CD4-positive, alpha-beta memory T cell (primary cell): ENCODE data around the gene HPSE2. TPM values are rescaled to one million over a fixed set of nuclear protein-coding genes. Genes with fewer than 3 reads are reported as not detected.
A peak's percentile ranks its signal among the peaks of the same experiment; 100 is the strongest.

ENCODE experiments used
- CTCF ChIA-PET: fragments of 350-600 bp; sonication (Branson Sonifier 250); formaldehyde crosslinking; loops from one replicate; lab custom pipeline; 2021; ENCODE audit warnings: inconsistent platforms; ENCODE audit not compliant: partially characterized antibody; lab: Charles Lee
- POLR2A ChIA-PET: fragments of 350-600 bp; sonication (Branson Sonifier 250); formaldehyde crosslinking; loops from one replicate; lab custom pipeline; 2021; ENCODE audit not compliant: partially characterized antibody; lab: Charles Lee
- DNase-seq, 5 donors: peaks; one replicate each; pipeline versions ENCODE4 v3.0.0 to v3.0.0-alpha.2; 2020 to 2022; ENCODE audit warnings: mixed read lengths in 1 of 5
- H3K27ac ChIP-seq: one replicate; pipeline ENCODE4 v1.7.0; 2013; ENCODE audit warnings: low read depth, low read length
- H3K27me3 ChIP-seq: 2 replicates; pipeline ENCODE4 v1.7.0; 2013; ENCODE audit warnings: mild to moderate bottlenecking, low read length, moderate library complexity; ENCODE audit not compliant: insufficient read depth
- H3K36me3 ChIP-seq: 2 replicates; pipeline ENCODE4 v1.7.0; 2013; ENCODE audit warnings: mild to moderate bottlenecking, low read length, moderate library complexity; ENCODE audit not compliant: insufficient read depth
- H3K4me1 ChIP-seq: 2 replicates; pipeline ENCODE4 v1.7.0; 2013; ENCODE audit warnings: mild to moderate bottlenecking, low read length, moderate library complexity; ENCODE audit not compliant: insufficient read depth
- H3K4me3 ChIP-seq, 2 donors: one replicate each; pipeline ENCODE4 v1.7.0; 2013; ENCODE audit warnings: low read length in 2 of 2, mild to moderate bottlenecking in 1 of 2
- H3K9me3 ChIP-seq, 2 donors: one replicate each; pipeline ENCODE4 v1.7.0; 2013; ENCODE audit warnings: low read length in 2 of 2, control low read depth in 1 of 2; ENCODE audit not compliant: control insufficient read depth in 1 of 2
- H3K27ac Mint-ChIP-seq, 7 donors: one replicate each; pipeline ENCODE4 v1.8.0; 2020 to 2021; ENCODE audit warnings: mixed read lengths in 7 of 7, mild to moderate bottlenecking in 6 of 7, inconsistent platforms in 3 of 7, moderate library complexity in 3 of 7
- H3K27me3 Mint-ChIP-seq, 2 donors: one replicate each; pipeline ENCODE4 v1.8.0; 2020 to 2021; ENCODE audit warnings: mixed read lengths in 2 of 2
- H3K36me3 Mint-ChIP-seq, 2 donors: one replicate each; pipeline ENCODE4 v1.8.0; 2020 to 2021; ENCODE audit warnings: mixed read lengths in 2 of 2, inconsistent platforms in 1 of 2, mild to moderate bottlenecking in 1 of 2
- H3K4me1 Mint-ChIP-seq, 4 donors: one replicate each; pipeline ENCODE4 v1.8.0; 2020 to 2021; ENCODE audit warnings: mixed read lengths in 4 of 4, mild to moderate bottlenecking in 1 of 4
- H3K4me3 Mint-ChIP-seq, 8 donors: one replicate each; pipeline ENCODE4 v1.8.0; 2020 to 2021; ENCODE audit warnings: mixed read lengths in 8 of 8, mild to moderate bottlenecking in 7 of 8, moderate library complexity in 6 of 8, inconsistent platforms in 3 of 8
- H3K9me3 Mint-ChIP-seq, 8 donors: one replicate each; pipeline ENCODE4 v1.8.0; 2020 to 2021; ENCODE audit warnings: mixed read lengths in 8 of 8, mild to moderate bottlenecking in 5 of 8, inconsistent platforms in 3 of 8, moderate library complexity in 1 of 8
- intact Hi-C: fragments of 100-400 bp; cut with micrococcal nuclease; formaldehyde crosslinking; loops from one replicate; pipeline ENCODE4 v1.15.1; 2023
- polyA plus RNA-seq, 2 donors: library from polyadenylated mRNA; unstranded; fragments of 300-500 nt; fragmentation: Illumina TruSeq; gene quantifications; one replicate each; pipeline ENCODE4 v1.2.3, GENCODE V29; 2021
- total RNA-seq, 2 experiments: library from RNA; stranded (reverse); gene quantifications; one replicate each; pipeline ENCODE4 v1.2.3, GENCODE V29; 2021

The HPSE2 gene
- total and polyA plus RNA-seq, 4 experiments from 2014 or later, result 0.09 to 0.12 TPM; not detected in 2

- ChIA-PET CTCF (no interaction called here), POLR2A (no interaction called here)
- Mint-ChIP-seq H3K4me3 (no peak overlapping the region), H3K36me3 (no peaks in the 10 kb centered on the region), H3K9me3 (peaks cover 0 to 13% (median 5%) of the 10 kb centered on the region in 8 donors), H3K4me1 (no peaks in the 10 kb centered on the region), H3K27ac (peak overlapping the region in 1 of 7 donors; percentile 37), H3K27me3 (peaks cover 5 to 6% of the 10 kb centered on the region in 2 donors)
- Histone ChIP-seq H3K36me3 (no peaks in the 10 kb centered on the region), H3K27ac (no peak overlapping the region), H3K4me3 (no peak overlapping the region), H3K9me3 (no peaks in the 10 kb centered on the region), H3K4me1 (no peaks in the 10 kb centered on the region), H3K27me3 (no peaks in the 10 kb centered on the region)
- intact Hi-C loops, result no loop called here
- DNase-seq, result no peak
These were observed 745.8 kb downstream of the HPSE2 start for GRCh38 chr10:98489561-98490481.

GRCh38 chr10:98488669-98489430, 746.8 kb downstream of the HPSE2 start:
- Histone ChIP-seq H3K9me3 (no peaks in the 10 kb centered on the region), H3K36me3 (no peaks in the 10 kb centered on the region), H3K27me3 (no peaks in the 10 kb centered on the region), H3K27ac (no peak overlapping the region), H3K4me1 (no peaks in the 10 kb centered on the region), H3K4me3 (no peak overlapping the region)
- Mint-ChIP-seq H3K27ac (no peak overlapping the region), H3K27me3 (peaks cover 6 to 7% of the 10 kb centered on the region in 2 donors), H3K4me3 (no peak overlapping the region), H3K4me1 (no peaks in the 10 kb centered on the region), H3K9me3 (peaks cover 0 to 7% (median 0%) of the 10 kb centered on the region in 8 donors), H3K36me3 (no peaks in the 10 kb centered on the region)
- DNase-seq, result peak in 1 of 5 donors; percentile 25
- ChIA-PET CTCF (no interaction called here), POLR2A (no interaction called here)
- intact Hi-C loops, result no loop called here

- H3K27ac ChIP-seq, result no peak overlapping the region
- no peaks in the 10 kb centered on the region for H3K27me3 ChIP-seq
- H3K4me3 ChIP-seq, result no peak overlapping the region
- intact Hi-C loops, result no loop called here
- no peaks in the 10 kb centered on the region for H3K36me3 ChIP-seq
- Mint-ChIP-seq H3K4me3 (no peak overlapping the region), H3K27me3 (peaks cover 4 to 7% of the 10 kb centered on the region in 2 donors), H3K4me1 (peaks cover 0 to under 1% (median under 1%) of the 10 kb centered on the region in 4 donors), H3K36me3 (no peaks in the 10 kb centered on the region), H3K9me3 (peaks cover 0 to 5% (median under 1%) of the 10 kb centered on the region in 8 donors), H3K27ac (peak overlapping the region in 1 of 7 donors; percentile 43)
- DNase-seq, result no peak
- H3K9me3 ChIP-seq, result no peaks in the 10 kb centered on the region
- POLR2A ChIA-PET, result no interaction called here
- H3K4me1 ChIP-seq, result peaks cover under 1% of the 10 kb centered on the region
- CTCF ChIA-PET, result no interaction called here
These were observed 748.0 kb downstream of the HPSE2 start for GRCh38 chr10:98487649-98488048.

- Histone ChIP-seq H3K4me3 (no peak overlapping the region), H3K27ac (no peak overlapping the region), H3K9me3 (no peaks in the 10 kb centered on the region), H3K36me3 (no peaks in the 10 kb centered on the region), H3K4me1 (peaks cover 5% of the 10 kb centered on the region), H3K27me3 (no peaks in the 10 kb centered on the region)
- ChIA-PET CTCF (no interaction called here), POLR2A (no interaction called here)
- Mint-ChIP-seq H3K9me3 (peaks cover 0 to 5% (median 0%) of the 10 kb centered on the region in 8 donors), H3K27me3 (peaks cover 4 to 7% of the 10 kb centered on the region in 2 donors), H3K27ac (no peak overlapping the region), H3K36me3 (no peaks in the 10 kb centered on the region), H3K4me1 (peaks cover 0 to 8% (median 4%) of the 10 kb centered on the region in 4 donors), H3K4me3 (no peak overlapping the region)
- no peak for DNase-seq
- intact Hi-C loops, result no loop called here
These were observed 749.2 kb downstream of the HPSE2 start for GRCh38 chr10:98486421-98486820.

- no peak overlapping the region for H3K27ac ChIP-seq
- no peaks in the 10 kb centered on the region for H3K36me3 ChIP-seq
- H3K4me3 ChIP-seq, result no peak overlapping the region
- no peaks in the 10 kb centered on the region for H3K27me3 ChIP-seq
- Mint-ChIP-seq H3K4me1 (peaks cover 0 to 8% (median 4%) of the 10 kb centered on the region in 4 donors), H3K4me3 (no peak overlapping the region), H3K9me3 (peaks cover 0 to 5% (median 0%) of the 10 kb centered on the region in 8 donors), H3K27me3 (peaks cover 4 to 7% of the 10 kb centered on the region in 2 donors), H3K27ac (no peak overlapping the region), H3K36me3 (no peaks in the 10 kb centered on the region)
- ChIA-PET POLR2A (no interaction called here), CTCF (interaction anchor here (0.7 kb wide), 1 partner anchor 11 kb away, joined by 3 read pairs; no protein-coding TSS in a partner anchor)
- H3K9me3 ChIP-seq, result no peaks in the 10 kb centered on the region
- intact Hi-C loops, result no loop called here
- H3K4me1 ChIP-seq, result peaks cover 5% of the 10 kb centered on the region
- DNase-seq, result no peak
These were observed 749.7 kb downstream of the HPSE2 start for GRCh38 chr10:98485959-98486358.

- H3K27ac Mint-ChIP-seq, result no peak overlapping the region
- H3K27ac ChIP-seq, result no peak overlapping the region
- no peak overlapping the region for H3K4me3 ChIP-seq
- peaks cover 5% of the 10 kb centered on the region for H3K4me1 ChIP-seq
- no peaks in the 10 kb centered on the region for H3K9me3 ChIP-seq
- no peak overlapping the region for H3K4me3 Mint-ChIP-seq
- CTCF ChIA-PET, result no interaction called here
- H3K36me3 ChIP-seq, result no peaks in the 10 kb centered on the region
- peaks cover 0 to 8% (median 4%) of the 10 kb centered on the region in 4 donors for H3K4me1 Mint-ChIP-seq
- no peaks in the 10 kb centered on the region for H3K27me3 ChIP-seq
- intact Hi-C loops, result no loop called here
- H3K27me3 Mint-ChIP-seq, result peaks cover 4 to 9% of the 10 kb centered on the region in 2 donors
- no peaks in the 10 kb centered on the region for H3K36me3 Mint-ChIP-seq
- peaks cover 0 to 5% (median 0%) of the 10 kb centered on the region in 8 donors for H3K9me3 Mint-ChIP-seq
- POLR2A ChIA-PET, result no interaction called here
- DNase-seq, result no peak
These were observed 752.0 kb downstream of the HPSE2 start for GRCh38 chr10:98483658-98484057.

- Histone ChIP-seq H3K4me3 (no peak overlapping the region), H3K27ac (no peak overlapping the region), H3K4me1 (peaks cover 5% of the 10 kb centered on the region), H3K9me3 (no peaks in the 10 kb centered on the region), H3K27me3 (no peaks in the 10 kb centered on the region), H3K36me3 (no peaks in the 10 kb centered on the region)
- Mint-ChIP-seq H3K9me3 (peaks cover 0 to 5% (median 0%) of the 10 kb centered on the region in 8 donors), H3K27ac (peak overlapping the region in 1 of 7 donors; percentile 19), H3K4me3 (no peak overlapping the region), H3K4me1 (peaks cover 0 to 8% (median 4%) of the 10 kb centered on the region in 4 donors), H3K36me3 (no peaks in the 10 kb centered on the region), H3K27me3 (peaks cover 4 to 9% of the 10 kb centered on the region in 2 donors)
- ChIA-PET POLR2A (interaction anchor here (1.5 kb wide), 1 partner anchor 14 kb away, joined by 3 read pairs; no protein-coding TSS in a partner anchor), CTCF (interaction anchor here (1.1 to 1.3 kb wide), 2 partner anchors 15 to 96 kb away, joined by 3 to 4 read pairs; no protein-coding TSS in a partner anchor)
- intact Hi-C loops, result no loop called here
- DNase-seq, result no peak
These were observed 753.6 kb downstream of the HPSE2 start for GRCh38 chr10:98482096-98482495.
